ENCODE data around the gene BRWD1. TPM values are rescaled to one million over a fixed set of nuclear protein-coding genes. Genes with fewer than 3 reads are reported as not detected.

Gene BRWD1
- polyA plus RNA-seq, 5 donors: 31.7 to 59.9 (median 48.1) TPM

DNA sequence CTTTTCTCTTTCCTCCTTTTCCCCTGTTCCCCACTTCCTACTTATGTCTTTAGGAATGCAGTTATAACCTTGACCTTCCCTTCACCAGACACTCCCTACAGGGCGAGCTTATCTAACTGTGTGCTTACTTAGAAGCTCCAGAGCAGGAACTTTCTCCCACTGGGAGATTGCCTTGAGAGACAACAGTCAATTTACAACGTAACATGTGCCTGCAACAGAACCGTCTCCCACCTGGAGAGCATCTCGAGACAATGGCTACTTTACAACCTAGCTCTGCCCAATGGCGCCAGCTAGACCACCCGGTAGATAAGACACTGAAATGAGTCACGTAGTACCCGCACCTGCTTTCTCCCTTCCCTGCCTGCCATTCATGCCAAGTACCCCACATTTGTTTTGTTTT lies 18.7 kb upstream of the BRWD1 start:
- DNase-seq: no peak

DNA sequence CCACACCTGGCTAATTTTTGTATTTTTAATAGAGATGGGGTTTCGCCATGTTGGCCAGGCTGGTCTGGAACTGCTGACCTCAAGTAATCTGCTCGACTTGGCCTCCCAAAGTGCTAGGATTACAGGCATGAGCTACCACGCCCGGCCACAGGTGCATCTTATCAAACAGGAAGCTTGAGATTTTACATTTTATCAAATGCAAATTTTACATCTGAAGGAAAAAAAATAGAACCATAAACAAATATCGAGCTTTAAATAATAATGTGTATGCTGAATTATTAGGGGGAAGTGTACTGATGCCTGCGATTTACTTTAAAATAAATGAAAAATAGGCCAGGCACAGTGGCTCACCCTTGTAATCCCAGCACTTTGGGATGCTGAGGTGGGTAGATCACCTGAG lies 16.6 kb upstream of the BRWD1 start:
- DNase-seq: no peak

DNA sequence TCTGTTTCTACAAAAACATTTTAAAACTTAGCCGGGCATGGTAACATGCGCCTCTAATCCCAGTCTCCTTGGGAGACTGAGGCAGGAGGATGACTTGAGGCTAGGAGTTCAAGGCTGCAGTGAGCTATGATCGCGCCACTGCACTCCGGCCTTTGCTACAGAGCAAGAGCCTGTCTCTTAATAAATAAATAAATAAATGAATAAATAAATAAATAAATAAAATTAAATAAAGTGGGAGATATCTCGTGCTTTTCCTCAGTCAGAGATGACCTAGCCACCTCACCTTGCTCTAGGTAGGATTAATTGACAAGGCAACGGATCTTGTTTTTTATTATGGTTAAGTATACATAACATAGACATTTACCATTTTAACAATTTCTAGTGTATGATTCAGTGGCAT lies 14.3 kb upstream of the BRWD1 start:
- no peak for DNase-seq

DNA sequence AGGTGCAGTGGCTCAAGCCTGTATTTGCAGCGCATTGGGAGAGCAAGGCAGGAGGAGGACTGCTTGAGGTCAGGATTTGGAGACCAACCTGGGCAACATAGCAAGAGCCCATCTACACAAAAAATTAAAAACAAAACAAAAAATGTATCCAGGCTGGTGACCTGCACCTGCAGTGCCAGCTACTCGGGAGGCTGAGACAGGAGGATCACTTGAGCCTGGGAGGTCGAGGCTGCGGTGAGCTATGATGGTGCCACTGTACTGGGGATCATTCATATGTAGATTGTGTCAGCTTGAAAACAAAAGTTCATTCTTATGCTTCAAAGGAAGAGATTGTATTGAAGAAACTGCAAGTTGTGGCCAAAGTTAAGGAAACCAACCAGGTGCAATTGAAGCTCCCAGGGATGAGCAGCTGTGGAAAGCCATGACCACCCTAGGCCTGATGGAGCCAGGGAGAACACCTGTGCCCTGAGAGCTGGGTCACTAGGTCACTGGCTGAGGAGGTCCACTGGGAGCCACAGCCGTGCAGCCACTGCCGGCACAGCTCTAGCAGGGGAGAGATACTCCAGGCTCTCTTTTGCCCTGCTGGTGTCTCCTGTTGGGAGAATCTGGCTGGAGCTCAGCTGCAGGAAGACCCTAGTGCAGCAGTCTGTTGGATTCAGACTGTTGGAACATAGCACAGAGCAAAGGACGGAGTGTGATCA lies 13.3 kb upstream of the BRWD1 start:
- no peak for DNase-seq

DNA sequence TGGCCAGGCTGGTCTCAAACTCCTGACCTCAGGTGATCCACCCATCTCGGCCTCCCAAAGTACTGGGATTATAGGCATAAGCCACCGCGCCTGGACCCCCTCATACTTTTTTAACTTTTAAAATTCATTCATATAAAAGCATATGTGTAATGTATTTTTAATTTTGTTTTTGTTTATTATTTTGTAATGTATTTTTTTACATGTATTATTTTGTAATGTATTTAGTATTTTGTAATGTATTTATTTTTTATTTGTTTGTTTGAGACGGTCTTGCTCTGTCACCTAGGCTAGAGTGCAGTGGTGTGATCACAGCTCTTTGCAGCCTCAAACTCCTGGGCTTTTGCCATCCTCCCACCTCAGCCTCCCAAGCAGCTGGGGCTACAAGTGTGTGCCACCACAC lies 12.0 kb upstream of the BRWD1 start:
- no peak for DNase-seq

DNA sequence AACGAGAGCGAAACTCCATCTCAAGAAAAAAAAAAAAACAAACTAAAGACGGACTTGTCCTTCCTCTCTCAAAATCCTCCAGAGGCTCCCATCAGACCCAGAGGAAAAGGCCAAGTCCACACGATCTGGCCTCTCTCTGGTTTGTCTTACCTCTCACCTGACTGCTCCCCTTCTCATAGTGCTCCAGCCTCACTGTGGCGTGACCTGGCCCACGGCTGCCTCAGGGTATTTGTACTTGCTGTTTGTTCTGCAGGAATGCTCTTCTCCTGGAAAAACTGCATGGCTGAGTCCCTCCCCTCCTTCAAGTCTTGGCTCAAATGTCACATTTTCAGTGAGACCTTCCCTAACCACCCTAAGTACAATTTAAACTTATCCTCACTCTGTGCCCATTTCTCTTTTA lies 8.0 kb upstream of the BRWD1 start:
- no peak for DNase-seq

DNA sequence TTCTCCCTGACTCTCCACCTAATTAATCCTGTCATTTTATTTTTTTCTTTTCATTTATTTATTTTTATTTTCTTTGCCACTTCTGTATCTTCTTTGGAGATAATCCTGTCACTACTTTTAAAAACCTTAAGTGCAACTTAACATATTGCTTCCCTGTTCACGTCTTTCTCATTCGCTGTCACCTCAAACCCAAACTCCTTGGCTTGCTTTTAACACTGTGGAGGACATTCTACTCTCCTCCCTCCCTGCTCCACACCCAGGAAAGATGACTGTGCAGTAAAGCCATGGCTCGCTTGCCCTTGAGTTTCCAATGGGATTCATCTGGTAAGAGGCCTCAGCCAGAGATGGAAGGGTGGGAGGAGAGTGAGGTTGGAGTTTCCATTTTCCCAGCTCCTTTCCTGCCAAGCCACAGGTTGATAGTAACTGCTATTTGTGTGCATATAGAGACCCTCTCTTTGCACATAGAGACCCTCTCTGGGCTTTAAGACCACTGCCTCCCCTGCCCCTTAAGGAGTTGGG lies 6.4 kb upstream of the BRWD1 start:
- peak; percentile 71 to 82 for DNase-seq

DNA sequence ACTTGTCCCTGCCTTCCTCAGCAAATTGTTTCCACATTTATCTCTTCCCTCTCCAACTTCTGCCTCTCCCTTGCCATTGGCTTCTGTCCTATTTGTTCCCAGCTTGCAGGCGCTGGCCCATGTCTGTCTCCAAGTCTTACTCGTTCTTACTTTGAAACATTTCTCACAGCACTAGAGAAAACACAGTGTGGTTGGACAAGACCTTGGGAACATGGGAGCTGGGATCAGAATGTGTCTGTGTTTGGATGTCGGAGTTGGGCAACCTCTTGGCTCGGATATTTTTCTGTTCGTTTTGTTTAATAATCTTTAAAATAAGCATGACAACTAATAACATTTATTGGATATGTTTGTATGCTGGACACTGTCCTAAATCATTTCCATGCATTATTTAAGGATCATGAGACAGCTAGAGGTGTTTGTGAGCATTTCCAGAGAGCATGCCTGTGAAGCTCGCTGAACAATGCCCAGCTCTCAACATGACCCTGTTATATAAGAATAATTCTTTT lies 5.9 kb upstream of the BRWD1 start:
- DNase-seq: peak; percentile 91 to 93

DNA sequence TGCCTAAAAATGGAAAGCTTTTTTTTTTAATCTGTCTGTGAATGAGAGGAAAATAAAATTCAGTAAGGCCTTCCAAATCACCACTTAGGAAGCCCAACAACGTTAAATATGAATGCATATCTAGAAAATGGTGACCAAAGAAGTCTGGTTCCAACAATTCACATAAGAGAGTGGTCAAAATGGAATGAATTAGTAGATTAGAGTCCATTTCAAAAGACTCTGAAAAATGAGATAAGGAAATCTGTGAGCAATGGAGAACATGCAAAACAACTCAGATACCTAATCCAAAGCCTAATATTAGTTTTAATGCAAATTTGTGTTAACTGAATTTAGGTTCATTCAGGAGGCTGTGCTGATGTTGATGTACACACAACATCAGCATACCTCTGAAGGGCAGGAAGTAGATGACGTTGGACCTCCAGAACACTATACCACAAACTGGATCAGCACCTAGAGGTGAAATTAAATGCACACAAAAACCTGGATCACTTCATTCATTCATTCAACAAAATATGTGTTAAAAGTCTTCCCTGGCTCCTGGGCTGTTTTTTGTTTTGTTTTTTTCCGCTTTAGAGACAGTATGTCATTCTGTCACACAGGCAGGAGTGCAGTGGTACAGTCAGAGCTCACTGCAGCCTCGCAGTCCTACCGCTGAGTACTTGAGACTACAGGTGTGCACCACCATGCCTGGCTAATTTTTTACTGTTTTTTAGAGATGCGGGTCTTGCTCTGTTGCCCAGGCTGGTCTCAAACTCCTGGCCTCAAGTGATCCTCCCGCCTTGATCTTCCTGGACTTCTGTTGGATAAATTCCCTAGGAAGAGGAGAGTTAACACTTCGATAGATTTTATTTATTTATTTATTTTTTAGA lies 4.9 kb upstream of the BRWD1 start:
- DNase-seq: no peak

DNA sequence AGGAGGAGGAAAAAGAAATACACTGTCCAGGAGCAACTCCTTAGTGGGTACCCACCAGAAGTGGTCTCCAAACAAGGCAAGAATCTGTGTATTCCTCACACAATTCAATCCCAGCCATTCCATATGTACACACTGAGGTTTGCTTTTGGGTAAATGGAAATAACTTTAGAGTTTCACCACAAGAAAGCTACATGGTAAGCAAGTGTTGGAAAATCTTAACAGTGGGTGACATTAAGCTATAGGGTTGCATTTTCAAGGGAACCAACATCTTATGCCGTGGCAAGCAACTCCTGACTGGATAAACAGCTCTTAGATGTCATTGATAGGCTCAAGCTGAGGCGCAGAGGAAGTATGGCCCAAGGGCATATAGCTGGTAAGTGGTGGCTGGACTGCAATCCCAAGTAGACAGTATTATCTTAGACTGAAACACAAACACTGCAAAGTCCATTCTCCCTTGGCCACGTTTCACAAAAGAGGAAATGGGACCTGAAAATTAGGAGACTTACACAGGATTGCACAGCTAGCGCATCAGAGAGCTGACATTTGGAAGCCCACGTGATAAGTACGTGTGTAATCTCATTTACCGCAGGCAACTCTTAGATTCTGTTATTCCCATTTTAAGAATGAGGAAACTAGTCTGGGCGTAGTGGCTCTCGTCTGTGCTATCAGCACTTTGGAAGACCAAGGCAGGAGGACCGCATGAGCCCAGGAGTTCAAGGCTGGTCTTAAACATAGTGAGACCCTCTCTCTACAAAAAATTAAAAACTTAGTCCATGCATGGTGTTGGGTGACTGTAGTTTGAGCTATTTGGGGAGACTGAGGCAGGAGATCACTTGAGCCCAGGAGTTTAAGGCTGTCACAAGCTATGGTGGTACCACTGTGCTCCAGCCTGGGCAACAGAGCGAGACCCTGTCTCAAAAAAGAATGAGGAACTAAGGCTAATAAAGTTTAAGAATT lies 4.0 kb upstream of the BRWD1 start:
- no peak for DNase-seq

DNA sequence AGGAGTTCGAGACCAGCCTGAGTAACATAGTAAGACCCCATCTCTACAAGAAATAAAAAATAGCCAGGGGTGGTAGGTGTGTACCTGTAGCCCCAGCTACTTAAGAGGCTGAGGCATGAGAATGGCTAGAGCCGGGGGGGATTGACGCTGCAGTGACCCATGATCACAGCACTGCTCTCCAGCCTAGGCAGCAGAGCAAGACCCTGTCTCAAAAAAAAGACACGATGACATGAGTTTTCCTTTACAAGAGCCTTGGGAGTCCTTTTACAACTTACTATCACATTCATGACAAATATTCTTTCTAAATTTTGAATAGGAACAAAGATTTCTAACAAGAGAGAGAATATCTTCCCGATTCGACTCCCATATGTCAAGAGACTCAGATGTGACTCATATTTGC lies 3.3 kb upstream of the BRWD1 start:
- no peak for DNase-seq

DNA sequence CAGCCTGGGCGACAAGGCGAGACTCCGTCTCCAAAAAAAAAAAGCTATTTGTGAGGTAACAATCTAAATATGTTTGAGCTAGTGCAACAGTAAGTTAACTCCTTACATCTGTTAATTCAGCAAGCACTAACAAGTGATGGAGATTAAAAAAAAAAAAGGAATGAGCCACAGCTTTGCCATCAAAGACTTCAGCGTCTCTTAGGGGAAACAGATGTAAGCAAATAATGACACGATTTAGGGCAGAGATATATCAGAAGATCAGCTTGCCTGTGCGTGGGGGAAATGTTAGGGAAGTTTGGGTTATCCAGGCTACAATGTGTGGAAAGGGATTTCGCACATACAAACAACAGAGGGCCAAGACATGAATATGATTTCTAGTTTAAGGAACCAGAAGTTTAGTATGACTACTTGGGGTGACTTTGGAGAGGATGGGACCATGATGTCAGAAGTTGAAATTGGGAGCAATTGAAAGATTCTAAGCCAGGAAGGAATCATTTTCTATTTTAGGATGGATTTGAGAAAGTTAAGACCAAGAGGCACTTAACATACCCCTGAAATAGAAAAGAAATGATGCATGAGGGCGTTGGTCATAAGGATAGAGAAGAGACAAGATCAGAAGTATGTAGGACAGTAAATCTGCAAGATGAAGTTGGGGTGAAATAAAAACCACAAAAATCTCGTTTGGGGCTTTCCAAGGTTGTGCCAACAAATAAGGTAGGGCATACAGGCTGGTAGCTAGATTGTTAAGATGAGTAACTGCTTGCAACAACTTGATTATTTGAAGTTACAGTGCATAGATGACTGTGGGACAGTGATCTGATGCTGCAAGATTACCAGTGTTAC lies 2.4 kb upstream of the BRWD1 start:
- no peak for DNase-seq

DNA sequence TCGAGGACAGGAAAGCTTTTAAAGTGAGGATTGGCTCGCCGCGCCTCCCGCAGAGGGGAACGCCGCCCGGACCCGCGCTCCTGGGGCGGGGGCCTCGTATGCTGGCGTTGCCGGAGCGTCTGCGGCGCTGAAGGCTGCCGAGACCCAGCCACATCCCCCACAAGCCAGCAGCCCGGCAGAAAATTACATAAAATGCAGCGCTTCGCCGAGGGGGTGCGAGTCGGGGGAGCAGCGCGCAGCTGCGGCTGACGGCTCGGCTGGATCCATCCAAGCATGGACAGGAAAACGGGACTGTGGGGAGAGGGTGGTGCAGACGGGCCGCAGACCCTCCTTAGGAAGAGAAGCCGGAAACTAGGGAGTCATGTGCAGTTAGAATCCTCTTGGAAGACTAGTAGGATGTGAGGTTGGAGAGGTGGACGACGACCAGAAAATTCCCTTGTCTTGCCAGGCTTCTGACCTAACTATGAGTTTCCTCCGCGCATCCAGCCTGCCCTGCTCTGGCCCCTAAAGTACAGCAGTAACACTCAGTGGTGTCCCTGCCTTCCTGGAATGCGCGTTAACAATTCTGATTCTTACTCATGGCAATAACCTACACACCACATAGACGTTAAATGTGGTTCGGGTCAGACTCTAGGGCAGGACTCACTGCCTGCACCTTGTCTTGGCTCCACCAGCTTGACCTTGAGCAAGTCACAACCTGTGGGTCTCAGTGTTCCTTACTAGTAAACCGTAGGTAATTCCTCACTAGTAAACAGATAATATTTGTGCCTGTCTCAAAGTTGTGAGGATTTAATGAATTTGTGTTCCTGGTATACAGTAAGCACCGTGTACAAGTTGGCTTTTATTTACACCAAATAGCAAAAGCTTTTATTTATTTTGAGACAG lies 953 bp upstream of the BRWD1 start:
- no peak for DNase-seq

DNA sequence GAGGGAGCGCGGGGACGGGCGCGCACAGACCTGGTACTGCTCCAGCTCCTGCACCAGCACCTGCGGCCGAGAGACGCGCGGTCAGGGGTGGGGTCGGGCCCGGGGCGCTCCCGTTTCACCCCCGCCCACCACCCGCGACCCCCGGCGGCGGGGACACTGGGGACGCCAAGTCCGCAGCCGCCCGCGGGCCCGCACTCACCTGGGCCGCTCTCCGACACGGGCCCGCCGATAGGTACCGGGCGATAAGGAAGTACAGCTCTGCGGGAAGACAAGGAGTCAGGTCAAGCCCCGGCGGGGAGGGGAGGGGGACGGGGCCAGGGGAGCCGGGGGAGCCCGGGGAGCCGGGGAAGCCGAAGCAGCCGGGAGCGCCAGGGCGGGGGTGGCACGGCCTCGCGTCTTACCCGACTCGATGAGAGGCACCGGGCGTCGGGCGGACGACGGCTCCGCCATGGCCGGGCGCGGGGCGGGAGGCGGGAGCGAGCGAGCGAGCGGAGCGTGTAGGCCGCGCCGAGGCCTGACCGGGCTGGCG lies 326 bp downstream of the BRWD1 start:
- peak in 1 of 2 donors; percentile 24 for DNase-seq

DNA sequence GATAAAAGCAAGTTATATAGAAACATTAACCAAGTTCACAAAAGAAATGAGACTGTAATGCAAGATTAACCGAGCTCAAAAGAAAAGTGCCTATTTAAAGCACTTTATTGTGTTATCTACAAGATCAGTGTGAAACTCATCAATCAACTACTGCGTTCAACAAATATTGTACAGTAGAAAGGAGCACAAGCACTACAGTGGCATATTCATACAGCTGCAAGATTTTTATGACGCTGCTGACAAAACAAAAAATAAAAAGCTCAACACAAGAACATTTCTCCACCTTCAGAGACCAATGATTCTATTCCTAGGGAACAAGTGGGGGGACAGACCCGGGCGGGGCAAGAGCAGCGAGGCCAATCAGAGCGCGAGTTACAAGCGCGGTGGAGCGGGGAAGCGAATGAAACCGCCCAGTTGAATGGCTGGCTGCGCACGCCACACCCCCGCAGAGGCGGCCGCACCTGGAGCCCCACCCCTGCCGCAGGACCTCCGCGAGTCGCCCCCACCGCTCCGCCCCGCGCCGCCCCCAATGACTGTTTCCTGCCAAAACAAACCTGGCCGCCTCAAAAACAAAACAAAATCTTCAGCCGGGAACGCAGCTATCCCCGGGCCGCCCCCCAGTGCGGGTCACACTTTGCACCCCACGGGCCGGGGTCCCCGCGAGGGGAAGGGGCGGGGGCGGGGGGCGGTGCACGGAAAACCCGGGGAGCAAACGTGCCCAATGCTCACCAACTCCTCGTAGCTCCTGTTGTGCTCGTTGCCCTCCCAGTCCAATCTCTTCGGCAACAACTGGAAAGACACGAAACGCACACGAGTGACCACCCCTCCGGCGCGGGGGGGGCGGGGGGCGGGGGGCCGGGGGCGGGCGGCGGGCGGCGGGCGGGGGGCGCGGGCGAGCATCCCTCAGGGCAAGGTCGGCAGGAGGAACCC lies 1.1 kb downstream of the BRWD1 start:
- DNase-seq: peak; percentile 90 to 92

DNA sequence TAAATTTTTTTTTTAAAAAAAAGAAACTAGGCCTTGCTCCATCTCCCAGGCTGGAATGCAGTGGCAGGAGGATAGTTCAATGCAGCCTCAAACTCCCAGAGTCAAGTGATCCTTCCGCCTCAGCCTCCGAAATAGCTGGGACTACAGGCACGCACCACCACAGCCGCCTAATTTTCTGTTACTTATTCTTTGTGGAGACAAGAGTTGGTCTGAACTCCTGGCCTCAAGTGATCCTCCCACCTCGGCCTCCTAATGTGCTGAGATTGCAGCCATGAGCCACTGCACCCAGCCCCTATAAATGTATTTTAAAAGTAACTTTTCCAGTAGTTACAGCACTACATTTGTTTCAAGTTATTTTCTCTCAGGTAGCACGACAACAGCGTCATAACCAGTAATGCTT lies 2.3 kb downstream of the BRWD1 start:
- DNase-seq: no peak

DNA sequence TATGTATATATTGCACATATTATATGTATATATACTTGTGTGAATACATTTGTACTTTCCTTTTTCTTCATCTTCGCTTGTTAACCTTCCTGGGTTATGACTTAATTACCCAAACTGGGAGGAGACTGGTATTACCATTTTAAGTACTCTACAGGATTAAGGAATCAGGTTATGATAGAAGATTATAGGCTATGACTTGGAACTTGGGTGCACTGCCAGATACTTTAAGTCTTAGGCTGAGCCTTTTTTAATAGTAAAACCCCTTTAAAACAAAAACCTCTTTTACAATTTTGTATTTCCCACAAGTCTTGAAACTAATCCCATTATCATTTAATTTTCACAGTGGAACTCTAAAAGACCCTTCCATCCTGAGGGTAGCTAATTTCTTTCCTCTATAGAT lies 6.0 kb downstream of the BRWD1 start:
- DNase-seq: no peak

DNA sequence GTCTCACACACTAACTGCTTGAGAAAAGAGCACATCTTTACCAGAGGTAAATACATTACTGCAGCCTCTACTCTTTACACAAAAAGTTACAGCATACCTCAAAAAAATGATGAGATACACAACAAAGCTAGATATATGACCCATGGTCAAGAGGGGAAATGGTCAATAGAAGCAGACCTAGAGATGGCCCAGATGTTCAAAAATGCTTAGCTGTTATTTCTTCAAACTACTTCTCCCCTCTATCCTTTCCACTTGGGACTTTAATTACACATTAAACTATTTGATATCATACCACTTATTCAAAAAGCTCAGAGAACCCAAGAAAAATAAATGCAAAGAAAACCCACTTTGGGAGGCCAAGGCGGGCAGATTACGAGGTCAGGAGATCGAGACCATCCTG lies 12.8 kb downstream of the BRWD1 start:
- no peak for DNase-seq

Data from right lung (tissue), 5 donors.